Gastroesophageal sphincter (tissue), 4 donors: ENCODE results near the gene TBP. TPM values are rescaled to one million over a fixed set of nuclear protein-coding genes. Genes with fewer than 3 reads are reported as not detected.
A peak's percentile ranks its signal among the peaks of the same experiment; 100 is the strongest.
"Not testable (repeated sequence)": the region's sequence is repeated elsewhere in the genome, so short reads cannot be mapped to it uniquely, and the experiment has no call there.

Experiments
- ATAC-seq: fragments of 150-250 bp; one replicate; pipeline ENCODE4 v1.9.1; 2016; ENCODE audit warnings: mild to moderate bottlenecking, moderate library complexity
- H3K27ac ChIP-seq, 4 donors: fragments of 200-600 bp; sonication (generic) in 3 of 4; 1 replicate in 3 of 4; 2 replicates in 1 of 4; pipeline ENCODE4 v1.5.1; 2016 to 2019
- H3K27me3 ChIP-seq: fragments of 200-600 bp; sonication (generic); one replicate; pipeline ENCODE4 v1.5.1; 2019
- H3K36me3 ChIP-seq, 2 donors: fragments of 200-600 bp; sonication (generic); one replicate each; pipeline ENCODE4 v1.5.1; 2019; ENCODE audit warnings: control low read depth in 1 of 2
- H3K4me1 ChIP-seq, 3 donors: fragments of 200-600 bp; sonication (generic); 1 replicate in 2 of 3; 2 replicates in 1 of 3; pipeline ENCODE4 v1.5.1; 2016 to 2019; ENCODE audit warnings: control low read depth in 2 of 3
- H3K4me3 ChIP-seq, 2 donors: fragments of 200-600 bp; sonication (generic); one replicate each; pipeline ENCODE4 v1.5.1; 2019; ENCODE audit warnings: mild to moderate bottlenecking in 1 of 2, moderate library complexity in 1 of 2
- H3K9me3 ChIP-seq, 3 donors: fragments of 200-600 bp; sonication (generic); one replicate each; pipeline ENCODE4 v1.5.1; 2017 to 2019; ENCODE audit warnings: control low read depth in 2 of 3
- CTCF ChIP-seq, 4 experiments: fragments of 200-600 bp in 2 of 4; fragments of 450-650 bp in 2 of 4; sonication (generic) in 1 of 4; IDR thresholded peaks; one replicate each; pipeline ENCODE4 v1.5.1; 2017 to 2019; ENCODE audit warnings: antibody characterized with exemption in 4 of 4, mild to moderate bottlenecking in 2 of 4, moderate library complexity in 2 of 4
- EP300 ChIP-seq: sonication (generic); formaldehyde crosslinking; IDR thresholded peaks from one replicate; pipeline ENCODE4 v1.6.1; 2017; ENCODE audit warnings: antibody characterized with exemption, mild to moderate bottlenecking
- POLR2A ChIP-seq, 2 donors: fragments of 450-650 bp; IDR thresholded peaks; one replicate each; pipeline ENCODE4 v1.6.1; 2017; ENCODE audit warnings: antibody characterized with exemption in 2 of 2, mild to moderate bottlenecking in 2 of 2, moderate library complexity in 1 of 2
- POLR2AphosphoS5 ChIP-seq: sonication (generic); formaldehyde crosslinking; IDR thresholded peaks from one replicate; pipeline ENCODE4 v1.6.1; 2017; ENCODE audit warnings: antibody characterized with exemption
- WGBS, 2 donors: methylation state at CpG; one replicate each; pipeline ENCODE4 v1.1.5; 2018; ENCODE audit warnings: low coverage in 1 of 2; 5-methylcytosine and 5-hydroxymethylcytosine counted together
- total RNA-seq, 4 donors: library from RNA; depleted of rRNA; stranded (reverse); fragments of >200 nt; gene quantifications; one replicate each; pipeline ENCODE4 v1.1.0, GENCODE V29; 2016

TBP gene
- total RNA-seq, 4 donors from 2014 or later: 12.1 to 21.8 (median 14.8) TPM

- H3K4me3 ChIP-seq: no peak overlapping the region
- H3K9me3 ChIP-seq: peaks cover 0 to 9% (median 0%) of the 10 kb centered on the region in 3 donors
- TF ChIP-seq POLR2AphosphoS5: no peak
- TF ChIP-seq CTCF (IDR thresholded peaks at IDR 0.05): no peak
- TF ChIP-seq EP300: no peak
- no peak for TF ChIP-seq POLR2A (IDR thresholded peaks at IDR 0.05)
- no peaks in the 10 kb centered on the region for H3K36me3 ChIP-seq
- ATAC-seq: no peak
- no peak overlapping the region for H3K27ac ChIP-seq
- peaks cover 15% of the 10 kb centered on the region for H3K27me3 ChIP-seq
- H3K4me1 ChIP-seq: no peaks in the 10 kb centered on the region
These were observed 43.1 kb downstream of the TBP start for GRCh38 chr6:170597278-170597677.

GRCh38 chr6:170605574-170606259, 51.5 kb downstream of the TBP start:
- TF ChIP-seq POLR2AphosphoS5 (no peak), EP300 (no peak), CTCF (IDR thresholded peaks at IDR 0.05) (no peak), POLR2A (IDR thresholded peaks at IDR 0.05) (no peak)
- no peak overlapping the region for H3K4me3 ChIP-seq
- no peaks in the 10 kb centered on the region for H3K36me3 ChIP-seq
- no peak for ATAC-seq
- no peak overlapping the region for H3K27ac ChIP-seq
- no peaks in the 10 kb centered on the region for H3K9me3 ChIP-seq
- peaks cover 60% of the 10 kb centered on the region for H3K27me3 ChIP-seq
- 58% methylated on average over 6 of the region's 6 CpGs; no CpG with 5 or more reads in 1 of the 2 donors for WGBS, 2 donors
- no peaks in the 10 kb centered on the region for H3K4me1 ChIP-seq

- H3K27me3 ChIP-seq: peaks cover 68% of the 10 kb centered on the region
- not testable (repeated sequence) for H3K36me3 ChIP-seq, H3K4me1 ChIP-seq, H3K4me3 ChIP-seq, ATAC-seq, H3K9me3 ChIP-seq, H3K27ac ChIP-seq
- 76% methylated on average over 7 of the region's 8 CpGs; no CpG with 5 or more reads in 1 of the 2 donors for WGBS, 2 donors
These were observed 55.1 kb downstream of the TBP start for GRCh38 chr6:170609225-170609624.

GRCh38 chr6:170612256-170612804, 58.2 kb downstream of the TBP start:
- H3K9me3 ChIP-seq, H3K4me1 ChIP-seq, H3K27ac ChIP-seq, H3K4me3 ChIP-seq, H3K36me3 ChIP-seq: not testable (repeated sequence)
- 0% methylated on average over 1 of the region's 55 CpGs; no CpG with 5 or more reads in 1 of the 2 donors for WGBS, 2 donors
- H3K27me3 ChIP-seq: peaks cover 42% of the 10 kb centered on the region
- ATAC-seq: peak; percentile 86

- not testable (repeated sequence) for H3K27me3 ChIP-seq, H3K36me3 ChIP-seq, H3K4me3 ChIP-seq, H3K9me3 ChIP-seq, H3K4me1 ChIP-seq, ATAC-seq, H3K27ac ChIP-seq
- WGBS, 2 donors: no CpG with 5 or more reads among the region's 1 CpG
These were observed 61.9 kb downstream of the TBP start for GRCh38 chr6:170616020-170616554.

Other genes starting within 250 kb of the TBP start
- gene FAM120B, start 247.6 kb upstream of the TBP start, total RNA-seq: 10 to 100 TPM; 24.6 to 40.3 (median 31.9) TPM
- gene PSMB1, start 1.1 kb upstream of the TBP start, total RNA-seq: 100 to 1,000 TPM; 213 to 271 (median 237) TPM
- 10 to 100 TPM; 52.0 to 59.3 (median 56.1) TPM for gene PDCD2, start 30.3 kb downstream of the TBP start, total RNA-seq